ENCODE results near the gene LRTM2. TPM values are rescaled to one million over a fixed set of nuclear protein-coding genes. Genes with fewer than 3 reads are reported as not detected.

Gene LRTM2
- total RNA-seq, 1 donor from 2014 or later = not detected

GRCh38 chr12:1808798-1809480, 11.4 kb upstream of the LRTM2 start:
- peak overlapping the region; percentile 44 for H3K27ac Mint-ChIP-seq
- no peak overlapping the region for H3K4me3 Mint-ChIP-seq
- peaks cover 2% of the 10 kb centered on the region for H3K9me3 Mint-ChIP-seq
- intact Hi-C loops (cut with micrococcal nuclease) = no loop called here
- ChIA-PET CTCF (no interaction called here), POLR2A (no interaction called here)
- ATAC-seq (ENCODE audit: low read depth) = no peak
- no peaks in the 10 kb centered on the region for H3K36me3 Mint-ChIP-seq (ENCODE audit: low read depth)
- peaks cover 9% of the 10 kb centered on the region for H3K4me1 Mint-ChIP-seq
- TF ChIP-seq, protein P1, sequence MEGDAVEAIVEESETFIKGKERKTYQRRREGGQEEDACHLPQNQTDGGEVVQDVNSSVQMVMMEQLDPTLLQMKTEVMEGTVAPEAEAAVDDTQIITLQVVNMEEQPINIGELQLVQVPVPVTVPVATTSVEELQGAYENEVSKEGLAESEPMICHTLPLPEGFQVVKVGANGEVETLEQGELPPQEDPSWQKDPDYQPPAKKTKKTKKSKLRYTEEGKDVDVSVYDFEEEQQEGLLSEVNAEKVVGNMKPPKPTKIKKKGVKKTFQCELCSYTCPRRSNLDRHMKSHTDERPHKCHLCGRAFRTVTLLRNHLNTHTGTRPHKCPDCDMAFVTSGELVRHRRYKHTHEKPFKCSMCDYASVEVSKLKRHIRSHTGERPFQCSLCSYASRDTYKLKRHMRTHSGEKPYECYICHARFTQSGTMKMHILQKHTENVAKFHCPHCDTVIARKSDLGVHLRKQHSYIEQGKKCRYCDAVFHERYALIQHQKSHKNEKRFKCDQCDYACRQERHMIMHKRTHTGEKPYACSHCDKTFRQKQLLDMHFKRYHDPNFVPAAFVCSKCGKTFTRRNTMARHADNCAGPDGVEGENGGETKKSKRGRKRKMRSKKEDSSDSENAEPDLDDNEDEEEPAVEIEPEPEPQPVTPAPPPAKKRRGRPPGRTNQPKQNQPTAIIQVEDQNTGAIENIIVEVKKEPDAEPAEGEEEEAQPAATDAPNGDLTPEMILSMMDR (IDR thresholded peaks at IDR 0.05) = no peak
- H3K27me3 Mint-ChIP-seq = peaks cover 2% of the 10 kb centered on the region
- no peak for DNase-seq

- H3K27ac Mint-ChIP-seq = no peak overlapping the region
- no peak overlapping the region for H3K4me3 Mint-ChIP-seq
- H3K9me3 Mint-ChIP-seq = no peaks in the 10 kb centered on the region
- DNase-seq (no peak), ATAC-seq (ENCODE audit: low read depth) (no peak)
- peaks cover 4% of the 10 kb centered on the region for H3K27me3 Mint-ChIP-seq
- POLR2A ChIA-PET = no interaction called here
- CTCF ChIA-PET = no interaction called here
- intact Hi-C loops (cut with micrococcal nuclease) = no loop called here
- no peaks in the 10 kb centered on the region for H3K36me3 Mint-ChIP-seq (ENCODE audit: low read depth)
- TF ChIP-seq, protein P1 (IDR thresholded peaks at IDR 0.05) = no peak
- H3K4me1 Mint-ChIP-seq = peaks cover 5% of the 10 kb centered on the region
Measured at GRCh38 chr12:1809591-1810190, 10.7 kb upstream of the LRTM2 start.

DNA sequence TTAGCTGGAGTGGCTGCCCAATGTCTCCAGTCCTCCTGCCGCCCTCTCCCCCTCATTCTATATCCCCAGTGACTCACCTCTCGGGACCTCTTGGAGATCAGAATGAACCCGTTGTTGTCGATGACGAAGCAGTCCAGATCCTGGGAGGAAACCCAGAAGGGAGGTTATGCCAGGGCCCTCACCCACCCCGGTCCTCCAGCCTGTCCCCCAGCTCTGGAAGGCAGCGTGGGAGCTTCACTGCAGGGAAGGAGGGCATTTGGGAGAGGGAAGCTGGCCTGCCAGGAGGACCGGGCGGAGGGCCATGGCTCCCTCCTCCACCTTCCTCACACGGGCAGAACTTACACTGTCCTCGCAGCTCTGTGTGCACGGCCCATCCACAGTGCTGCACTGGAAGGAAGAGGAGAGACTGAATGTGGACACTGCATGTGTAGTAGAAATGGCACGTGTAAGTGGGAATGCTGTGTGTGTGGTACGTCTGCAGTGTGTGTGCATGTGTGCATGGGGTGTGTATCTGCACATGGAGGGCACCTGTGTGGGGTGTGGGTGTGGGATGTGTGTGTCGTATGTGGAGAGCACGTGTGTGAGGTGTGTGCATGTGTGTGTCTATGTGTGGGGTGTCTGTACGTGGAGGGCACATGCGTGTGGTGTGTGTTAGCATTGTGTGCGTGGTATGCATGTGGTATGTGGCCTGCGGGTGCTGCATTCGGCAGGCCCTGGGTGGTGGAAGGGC, 10.0 kb upstream of the LRTM2 start:
- CTCF ChIA-PET = no interaction called here
- intact Hi-C loops (cut with micrococcal nuclease) = no loop called here
- Mint-ChIP-seq H3K4me1 (peaks cover 4% of the 10 kb centered on the region), H3K27me3 (peaks cover 7% of the 10 kb centered on the region), H3K9me3 (no peaks in the 10 kb centered on the region), H3K27ac (no peak overlapping the region), H3K4me3 (no peak overlapping the region), H3K36me3 (ENCODE audit: low read depth) (no peaks in the 10 kb centered on the region)
- ATAC-seq (ENCODE audit: low read depth) = no peak
- TF ChIP-seq, protein P1 (IDR thresholded peaks at IDR 0.05) = no peak
- DNase-seq = no peak
- POLR2A ChIA-PET = no interaction called here

- H3K27me3 Mint-ChIP-seq = peaks cover 8% of the 10 kb centered on the region
- H3K4me3 Mint-ChIP-seq = no peak overlapping the region
- H3K9me3 Mint-ChIP-seq = no peaks in the 10 kb centered on the region
- peaks cover 4% of the 10 kb centered on the region for H3K4me1 Mint-ChIP-seq
- ChIA-PET CTCF (no interaction called here), POLR2A (no interaction called here)
- TF ChIP-seq, protein P1 (IDR thresholded peaks at IDR 0.05) = no peak
- no peak for ATAC-seq (ENCODE audit: low read depth)
- no peaks in the 10 kb centered on the region for H3K36me3 Mint-ChIP-seq (ENCODE audit: low read depth)
- H3K27ac Mint-ChIP-seq = no peak overlapping the region
- no peak for DNase-seq
- intact Hi-C loops (cut with micrococcal nuclease) = no loop called here
Measured at GRCh38 chr12:1810931-1811280, 9.5 kb upstream of the LRTM2 start.

DNA sequence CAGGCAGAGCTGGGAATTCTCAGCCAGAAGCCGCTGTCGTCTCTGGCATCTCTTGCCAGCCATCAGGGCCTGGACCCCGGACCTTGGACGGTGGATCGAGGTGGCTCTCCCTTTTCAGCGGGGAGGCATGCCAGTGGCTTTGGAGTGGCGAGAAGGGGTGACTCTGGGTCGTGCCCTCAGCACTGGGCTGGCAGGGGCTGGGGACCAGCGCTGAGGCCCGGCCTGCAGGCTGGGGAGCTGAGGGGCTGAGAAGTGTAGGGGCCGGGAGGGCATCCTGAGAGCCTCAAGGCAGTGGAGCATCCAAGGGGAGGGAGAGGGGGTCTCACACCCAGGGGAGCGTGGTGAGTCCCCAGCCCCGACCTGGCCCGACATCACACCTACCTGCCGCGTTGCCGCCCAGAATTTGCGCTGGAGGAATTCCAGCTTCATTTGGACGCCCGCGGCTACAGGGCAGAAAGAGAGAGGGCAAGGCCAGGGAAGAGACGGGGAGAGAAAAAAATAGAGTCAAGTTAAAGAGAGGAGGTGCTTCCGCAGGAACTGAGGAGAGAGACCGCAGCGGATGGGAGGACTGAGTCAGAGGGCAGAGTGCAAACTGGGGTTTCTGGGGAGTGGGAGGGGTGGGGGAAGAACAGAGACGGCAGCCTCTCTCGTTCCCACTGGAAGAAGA, 9.0 kb upstream of the LRTM2 start:
- no peak overlapping the region for H3K4me3 Mint-ChIP-seq
- POLR2A ChIA-PET = no interaction called here

More for the DNA sequence above, 9.0 kb upstream of the LRTM2 start:
- no peaks in the 10 kb centered on the region for H3K36me3 Mint-ChIP-seq (ENCODE audit: low read depth)
- TF ChIP-seq, protein P1 (IDR thresholded peaks at IDR 0.05) = no peak
- H3K4me1 Mint-ChIP-seq = peaks cover 4% of the 10 kb centered on the region
- H3K9me3 Mint-ChIP-seq = no peaks in the 10 kb centered on the region
- H3K27ac Mint-ChIP-seq = no peak overlapping the region
- H3K27me3 Mint-ChIP-seq = peaks cover 10% of the 10 kb centered on the region
- CTCF ChIA-PET = no interaction called here
- DNase-seq (no peak), ATAC-seq (ENCODE audit: low read depth) (no peak)
- intact Hi-C loops (cut with micrococcal nuclease) = no loop called here

All from activated B cell treated with CpG ODN at 0.5 μM for 24 hours (primary cell).